ENCODE measurements around the gene EGR2. TPM values are rescaled to one million over a fixed set of nuclear protein-coding genes. Genes with fewer than 3 reads are reported as not detected.
A peak's percentile ranks its signal among the peaks of the same experiment; 100 is the strongest.

EGR2 gene
- total RNA-seq (2021) = 0.92 to 1.6 TPM (median 1.6 TPM) in 3 replicates
- Bru-seq, nascent RNA = percentile 35 among the genes with signal in this experiment
- long read RNA-seq, experiment 1, partial matches to known transcripts = 0 of 4 reads
- long read RNA-seq, experiment 1, other reads (novel, unspliced or antisense) = 1 of 4 reads
- long read RNA-seq, experiment 2 = 0 reads
- long read RNA-seq, experiment 3, partial matches to known transcripts = 0 of 1 reads
- long read RNA-seq, experiment 3, other reads (novel, unspliced or antisense) = 1 of 1 reads

DNA sequence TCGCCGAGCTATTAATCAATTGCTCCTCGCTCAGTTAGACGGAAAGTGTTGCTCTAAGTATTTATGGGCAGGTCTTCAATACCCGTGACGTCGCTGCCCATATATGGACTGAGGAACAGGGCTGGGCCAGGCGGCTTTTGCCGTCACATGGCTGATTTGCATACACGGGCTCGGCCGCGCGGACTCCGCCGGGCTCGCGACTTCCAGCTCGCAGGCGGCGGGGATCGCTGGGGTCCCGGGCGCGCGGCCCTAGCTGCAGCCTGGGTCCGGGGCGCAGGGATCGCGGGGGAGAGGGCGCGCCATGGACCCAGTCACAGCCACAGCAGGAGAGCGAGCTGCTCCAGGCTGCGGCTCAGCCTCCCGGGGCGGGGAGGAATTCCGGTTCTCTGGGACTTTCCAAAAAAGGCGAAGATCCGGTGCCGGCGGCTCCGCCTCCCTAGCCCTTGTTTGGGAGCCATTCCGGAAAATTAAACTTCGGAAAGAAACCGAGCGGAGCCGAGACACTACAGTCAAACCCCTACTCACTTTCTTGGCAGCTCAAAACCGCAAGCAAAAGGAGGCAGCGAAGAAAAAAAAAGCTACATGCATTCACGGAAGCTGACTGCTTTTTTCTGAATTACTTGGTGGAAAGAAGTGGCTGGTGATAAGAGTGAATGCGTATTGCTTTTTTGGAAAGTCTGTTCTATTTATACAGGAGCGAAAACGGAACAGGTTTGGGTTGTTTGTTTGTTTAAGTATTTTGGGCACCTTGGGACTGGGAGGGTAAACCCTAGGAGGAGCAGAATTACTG lies at the start of gene EGR2:
EGR2 (minus strand) TSS at position 36 of the 790 bp plus-strand sequence. CDS start 337 bp downstream, outside the sequence.
- Mint-ChIP-seq H3K27ac (no peak within 1 kb of the TSS), H3K36me3 (no peaks in the 10 kb centered on the region), H3K4me1 (peaks cover 30% of the 10 kb centered on the region), H3K4me3 (peak within 1 kb of the TSS; percentile 95), H3K27me3 (ENCODE audit: low read depth) (peaks cover 93% of the 10 kb centered on the region), H3K9me3 (no peaks in the 10 kb centered on the region)
- peak; percentile 88 for DNase-seq (ENCODE audit: low spot score)
- ATAC-seq = peak; percentile 67
- POLR2A ChIA-PET = interaction anchor here (0.5 to 3.4 kb wide), 4 partner anchors 11 to 791 kb away, joined by 3 to 28 read pairs (median 6); partner anchors contain the start of genes ADO and NRBF2
- CTCF ChIA-PET = interaction anchor here (1.1 to 5.9 kb wide), 14 partner anchors 11 to 904 kb away, joined by 3 to 99 read pairs (median 6); partner anchors contain the start of genes ADO and NRBF2
- TF ChIP-seq MXD4 (CRISPR knock-in tag; IDR thresholded peaks at IDR 0.05; ENCODE audit: borderline replicate concordance) (no peak), FOXP1 (CRISPR knock-in tag; IDR thresholded peaks at IDR 0.05; ENCODE audit: borderline replicate concordance) (no peak), CREM (CRISPR knock-in tag; IDR thresholded peaks at IDR 0.05) (no peak), MYBL2 (CRISPR knock-in tag; IDR thresholded peaks at IDR 0.05) (no peak), ATF1 (CRISPR knock-in tag; IDR thresholded peaks at IDR 0.05) (no peak), ZNF138 (CRISPR knock-in tag; conservative IDR thresholded peaks at IDR 0.05) (no peak), ZNF317 (CRISPR knock-in tag; IDR thresholded peaks at IDR 0.05; ENCODE audit: borderline replicate concordance, low read depth) (no peak), ZNF232 (CRISPR knock-in tag; IDR thresholded peaks at IDR 0.05) (no peak), SMAD3 (CRISPR knock-in tag; IDR thresholded peaks at IDR 0.05; ENCODE audit: borderline replicate concordance) (no peak), ZNF423 (CRISPR knock-in tag; IDR thresholded peaks at IDR 0.05) (peak; percentile 54; the same call in 1 of the 2 replicates), TEAD4 (CRISPR knock-in tag; IDR thresholded peaks at IDR 0.05) (no peak), JUN (CRISPR knock-in tag; IDR thresholded peaks at IDR 0.05) (no peak), GTF2I (CRISPR knock-in tag; conservative IDR thresholded peaks at IDR 0.05) (no peak), PRRX2 (CRISPR knock-in tag; IDR thresholded peaks at IDR 0.05) (no peak), SOX15 (CRISPR knock-in tag; IDR thresholded peaks at IDR 0.05) (no peak)
- TF ChIP-seq, protein P1, sequence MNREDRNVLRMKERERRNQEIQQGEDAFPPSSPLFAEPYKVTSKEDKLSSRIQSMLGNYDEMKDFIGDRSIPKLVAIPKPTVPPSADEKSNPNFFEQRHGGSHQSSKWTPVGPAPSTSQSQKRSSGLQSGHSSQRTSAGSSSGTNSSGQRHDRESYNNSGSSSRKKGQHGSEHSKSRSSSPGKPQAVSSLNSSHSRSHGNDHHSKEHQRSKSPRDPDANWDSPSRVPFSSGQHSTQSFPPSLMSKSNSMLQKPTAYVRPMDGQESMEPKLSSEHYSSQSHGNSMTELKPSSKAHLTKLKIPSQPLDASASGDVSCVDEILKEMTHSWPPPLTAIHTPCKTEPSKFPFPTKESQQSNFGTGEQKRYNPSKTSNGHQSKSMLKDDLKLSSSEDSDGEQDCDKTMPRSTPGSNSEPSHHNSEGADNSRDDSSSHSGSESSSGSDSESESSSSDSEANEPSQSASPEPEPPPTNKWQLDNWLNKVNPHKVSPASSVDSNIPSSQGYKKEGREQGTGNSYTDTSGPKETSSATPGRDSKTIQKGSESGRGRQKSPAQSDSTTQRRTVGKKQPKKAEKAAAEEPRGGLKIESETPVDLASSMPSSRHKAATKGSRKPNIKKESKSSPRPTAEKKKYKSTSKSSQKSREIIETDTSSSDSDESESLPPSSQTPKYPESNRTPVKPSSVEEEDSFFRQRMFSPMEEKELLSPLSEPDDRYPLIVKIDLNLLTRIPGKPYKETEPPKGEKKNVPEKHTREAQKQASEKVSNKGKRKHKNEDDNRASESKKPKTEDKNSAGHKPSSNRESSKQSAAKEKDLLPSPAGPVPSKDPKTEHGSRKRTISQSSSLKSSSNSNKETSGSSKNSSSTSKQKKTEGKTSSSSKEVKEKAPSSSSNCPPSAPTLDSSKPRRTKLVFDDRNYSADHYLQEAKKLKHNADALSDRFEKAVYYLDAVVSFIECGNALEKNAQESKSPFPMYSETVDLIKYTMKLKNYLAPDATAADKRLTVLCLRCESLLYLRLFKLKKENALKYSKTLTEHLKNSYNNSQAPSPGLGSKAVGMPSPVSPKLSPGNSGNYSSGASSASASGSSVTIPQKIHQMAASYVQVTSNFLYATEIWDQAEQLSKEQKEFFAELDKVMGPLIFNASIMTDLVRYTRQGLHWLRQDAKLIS (CRISPR knock-in tag; IDR thresholded peaks at IDR 0.05; ENCODE audit: borderline replicate concordance) = no peak
- TF ChIP-seq, protein P2, sequence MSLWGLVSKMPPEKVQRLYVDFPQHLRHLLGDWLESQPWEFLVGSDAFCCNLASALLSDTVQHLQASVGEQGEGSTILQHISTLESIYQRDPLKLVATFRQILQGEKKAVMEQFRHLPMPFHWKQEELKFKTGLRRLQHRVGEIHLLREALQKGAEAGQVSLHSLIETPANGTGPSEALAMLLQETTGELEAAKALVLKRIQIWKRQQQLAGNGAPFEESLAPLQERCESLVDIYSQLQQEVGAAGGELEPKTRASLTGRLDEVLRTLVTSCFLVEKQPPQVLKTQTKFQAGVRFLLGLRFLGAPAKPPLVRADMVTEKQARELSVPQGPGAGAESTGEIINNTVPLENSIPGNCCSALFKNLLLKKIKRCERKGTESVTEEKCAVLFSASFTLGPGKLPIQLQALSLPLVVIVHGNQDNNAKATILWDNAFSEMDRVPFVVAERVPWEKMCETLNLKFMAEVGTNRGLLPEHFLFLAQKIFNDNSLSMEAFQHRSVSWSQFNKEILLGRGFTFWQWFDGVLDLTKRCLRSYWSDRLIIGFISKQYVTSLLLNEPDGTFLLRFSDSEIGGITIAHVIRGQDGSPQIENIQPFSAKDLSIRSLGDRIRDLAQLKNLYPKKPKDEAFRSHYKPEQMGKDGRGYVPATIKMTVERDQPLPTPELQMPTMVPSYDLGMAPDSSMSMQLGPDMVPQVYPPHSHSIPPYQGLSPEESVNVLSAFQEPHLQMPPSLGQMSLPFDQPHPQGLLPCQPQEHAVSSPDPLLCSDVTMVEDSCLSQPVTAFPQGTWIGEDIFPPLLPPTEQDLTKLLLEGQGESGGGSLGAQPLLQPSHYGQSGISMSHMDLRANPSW (CRISPR knock-in tag; conservative IDR thresholded peaks at IDR 0.05; ENCODE audit: low read depth) = no peak
- TF ChIP-seq, protein P3, sequence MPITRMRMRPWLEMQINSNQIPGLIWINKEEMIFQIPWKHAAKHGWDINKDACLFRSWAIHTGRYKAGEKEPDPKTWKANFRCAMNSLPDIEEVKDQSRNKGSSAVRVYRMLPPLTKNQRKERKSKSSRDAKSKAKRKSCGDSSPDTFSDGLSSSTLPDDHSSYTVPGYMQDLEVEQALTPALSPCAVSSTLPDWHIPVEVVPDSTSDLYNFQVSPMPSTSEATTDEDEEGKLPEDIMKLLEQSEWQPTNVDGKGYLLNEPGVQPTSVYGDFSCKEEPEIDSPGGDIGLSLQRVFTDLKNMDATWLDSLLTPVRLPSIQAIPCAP (CRISPR knock-in tag; IDR thresholded peaks at IDR 0.05) = no peak
- TF ChIP-seq, protein P4, sequence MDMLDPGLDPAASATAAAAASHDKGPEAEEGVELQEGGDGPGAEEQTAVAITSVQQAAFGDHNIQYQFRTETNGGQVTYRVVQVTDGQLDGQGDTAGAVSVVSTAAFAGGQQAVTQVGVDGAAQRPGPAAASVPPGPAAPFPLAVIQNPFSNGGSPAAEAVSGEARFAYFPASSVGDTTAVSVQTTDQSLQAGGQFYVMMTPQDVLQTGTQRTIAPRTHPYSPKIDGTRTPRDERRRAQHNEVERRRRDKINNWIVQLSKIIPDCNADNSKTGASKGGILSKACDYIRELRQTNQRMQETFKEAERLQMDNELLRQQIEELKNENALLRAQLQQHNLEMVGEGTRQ (CRISPR knock-in tag; IDR thresholded peaks at IDR 0.05) = peak; percentile 79
- TF ChIP-seq, protein P5, sequence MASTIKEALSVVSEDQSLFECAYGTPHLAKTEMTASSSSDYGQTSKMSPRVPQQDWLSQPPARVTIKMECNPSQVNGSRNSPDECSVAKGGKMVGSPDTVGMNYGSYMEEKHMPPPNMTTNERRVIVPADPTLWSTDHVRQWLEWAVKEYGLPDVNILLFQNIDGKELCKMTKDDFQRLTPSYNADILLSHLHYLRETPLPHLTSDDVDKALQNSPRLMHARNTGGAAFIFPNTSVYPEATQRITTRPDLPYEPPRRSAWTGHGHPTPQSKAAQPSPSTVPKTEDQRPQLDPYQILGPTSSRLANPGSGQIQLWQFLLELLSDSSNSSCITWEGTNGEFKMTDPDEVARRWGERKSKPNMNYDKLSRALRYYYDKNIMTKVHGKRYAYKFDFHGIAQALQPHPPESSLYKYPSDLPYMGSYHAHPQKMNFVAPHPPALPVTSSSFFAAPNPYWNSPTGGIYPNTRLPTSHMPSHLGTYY (CRISPR knock-in tag; IDR thresholded peaks at IDR 0.05) = no peak
- TF ChIP-seq, protein P6, sequence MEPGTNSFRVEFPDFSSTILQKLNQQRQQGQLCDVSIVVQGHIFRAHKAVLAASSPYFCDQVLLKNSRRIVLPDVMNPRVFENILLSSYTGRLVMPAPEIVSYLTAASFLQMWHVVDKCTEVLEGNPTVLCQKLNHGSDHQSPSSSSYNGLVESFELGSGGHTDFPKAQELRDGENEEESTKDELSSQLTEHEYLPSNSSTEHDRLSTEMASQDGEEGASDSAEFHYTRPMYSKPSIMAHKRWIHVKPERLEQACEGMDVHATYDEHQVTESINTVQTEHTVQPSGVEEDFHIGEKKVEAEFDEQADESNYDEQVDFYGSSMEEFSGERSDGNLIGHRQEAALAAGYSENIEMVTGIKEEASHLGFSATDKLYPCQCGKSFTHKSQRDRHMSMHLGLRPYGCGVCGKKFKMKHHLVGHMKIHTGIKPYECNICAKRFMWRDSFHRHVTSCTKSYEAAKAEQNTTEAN (CRISPR knock-in tag; IDR thresholded peaks at IDR 0.05) = no peak
- TF ChIP-seq, protein P7, sequence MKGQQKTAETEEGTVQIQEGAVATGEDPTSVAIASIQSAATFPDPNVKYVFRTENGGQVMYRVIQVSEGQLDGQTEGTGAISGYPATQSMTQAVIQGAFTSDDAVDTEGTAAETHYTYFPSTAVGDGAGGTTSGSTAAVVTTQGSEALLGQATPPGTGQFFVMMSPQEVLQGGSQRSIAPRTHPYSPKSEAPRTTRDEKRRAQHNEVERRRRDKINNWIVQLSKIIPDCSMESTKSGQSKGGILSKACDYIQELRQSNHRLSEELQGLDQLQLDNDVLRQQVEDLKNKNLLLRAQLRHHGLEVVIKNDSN (CRISPR knock-in tag; IDR thresholded peaks at IDR 0.05) = peak; percentile 75
